HCT116 (cell line): Measurements from ENCODE around the gene RAPGEF1. TPM values are rescaled to one million over a fixed set of nuclear protein-coding genes. Genes with fewer than 3 reads are reported as not detected.

ENCODE experiments used
- ATAC-seq: fragments of 200-7000 bp; cut with Tn5 transposase; 2 replicates; pipeline ENCODE4 v1.9.1; 2020; ENCODE audit warnings: mild to moderate bottlenecking, moderate library complexity
- BruUV-seq: library from RNA; stranded (reverse); fragments of 400-500 nt; replicated peaks from 2 replicates; lab custom pipeline; 2021; lab: Mats Ljungman, UMichigan
- CTCF ChIA-PET: fragments of 300-600 bp; sonication (Branson Sonifier 250); formaldehyde crosslinking; loops from one replicate; lab custom pipeline; 2021; ENCODE audit warnings: antibody characterized with exemption; lab: Charles Lee
- POLR2A ChIA-PET: fragments of 300-600, 350-600 bp; sonication (Branson Sonifier 250); formaldehyde crosslinking; loops from one replicate; lab custom pipeline; 2021; ENCODE audit warnings: antibody characterized with exemption; lab: Charles Lee
- RAD21 ChIA-PET, 2 experiments: fragments of 300-600 bp; sonication (Branson Sonifier 250); formaldehyde crosslinking; loops; one replicate each; lab custom pipeline; 2023; ENCODE audit warnings: low total read pairs in 2 of 2; ENCODE audit not compliant: uncharacterized antibody in 2 of 2, unreplicated experiment in 2 of 2, low non-redundant PET in 1 of 2; lab: Charles Lee
- DNase-seq: peaks from one replicate; pipeline ENCODE4 v3.0.0-alpha.2; 2010; ENCODE audit warnings: low read depth, low spot score
- H2AFZ ChIP-seq: fragments of 200-600 bp; shearing (Covaris generic), sonication (generic); 2 replicates; pipeline ENCODE4 v1.6.1; 2017; ENCODE audit warnings: low read depth, mixed run types, mixed read lengths, antibody characterized with exemption, low read length; ENCODE audit not compliant: poor library complexity, severe bottlenecking
- H3K27ac ChIP-seq: 2 replicates; pipeline ENCODE4 v1.5.1; 2012; ENCODE audit warnings: low read depth, low read length
- H3K27me3 ChIP-seq: fragments of 200-600 bp; sonication (generic); 2 replicates; pipeline ENCODE4 v1.6.1; 2016; ENCODE audit warnings: mixed run types, low read length, mixed read lengths; ENCODE audit not compliant: insufficient read depth
- H3K36me3 ChIP-seq, 2 experiments: fragments of 200-500 bp in 1 of 2; fragments of 200-600 bp in 1 of 2; sonication (Bioruptor generic) in 1 of 2; sonication (generic) in 1 of 2; 2 replicates each; pipeline versions ENCODE4 v1.5.1 to v1.6.1; 2014 to 2016; ENCODE audit warnings: low read length in 2 of 2, inconsistent platforms in 1 of 2, mixed read lengths in 1 of 2, mixed run types in 1 of 2; ENCODE audit not compliant: insufficient read depth in 2 of 2, control insufficient read depth in 1 of 2
- H3K4me1 ChIP-seq, 2 experiments: fragments of 200-600 bp in 1 of 2; sonication (generic) in 1 of 2; 2 replicates each; pipeline versions ENCODE4 v1.5.1 to v1.6.1; 2012 to 2017; ENCODE audit warnings: low read length in 2 of 2, inconsistent platforms in 1 of 2, mild to moderate bottlenecking in 1 of 2, mixed read lengths in 1 of 2, mixed run types in 1 of 2, moderate library complexity in 1 of 2; ENCODE audit not compliant: insufficient read depth in 2 of 2, control insufficient read depth in 1 of 2
- H3K4me2 ChIP-seq: fragments of 200-600 bp; sonication (generic); 2 replicates; pipeline ENCODE4 v1.6.1; 2017; ENCODE audit warnings: mixed run types, low read length, mixed read lengths
- H3K4me3 ChIP-seq, 2 experiments: fragments of 200-600 bp in 1 of 2; sonication (generic) in 1 of 2; replicated peaks in 1 of 2; 2 replicates each; pipeline ENCODE4 v1.5.1; 2011 to 2016; ENCODE audit warnings: low read length in 2 of 2, control low read depth in 1 of 2, low read depth in 1 of 2, mild to moderate bottlenecking in 1 of 2, mixed read lengths in 1 of 2, mixed run types in 1 of 2
- H3K79me2 ChIP-seq: fragments of 200-600 bp; sonication (generic); 2 replicates; pipeline ENCODE4 v1.6.1; 2017; ENCODE audit warnings: mild to moderate bottlenecking, mixed run types, low read length, moderate library complexity, mixed read lengths; ENCODE audit not compliant: insufficient read depth
- H3K9ac ChIP-seq: fragments of 200-600 bp; sonication (generic); 2 replicates; pipeline ENCODE4 v1.6.1; 2016; ENCODE audit warnings: low read length, mixed read lengths
- H3K9me2 ChIP-seq: fragments of 200-600 bp; sonication (generic), shearing (Covaris generic); 2 replicates; pipeline ENCODE4 v1.6.1; 2017; ENCODE audit warnings: mixed run types, mild to moderate bottlenecking, moderate library complexity; ENCODE audit not compliant: insufficient read depth
- H3K9me3 ChIP-seq, 2 experiments: fragments of 200-500 bp in 1 of 2; fragments of 200-600 bp in 1 of 2; sonication (Bioruptor generic) in 1 of 2; sonication (generic) in 1 of 2; 2 replicates each; pipeline ENCODE4 v1.6.1; 2014 to 2017; ENCODE audit warnings: low read length in 2 of 2, mixed read lengths in 2 of 2, inconsistent platforms in 1 of 2, low read depth in 1 of 2, mild to moderate bottlenecking in 1 of 2, mixed run types in 1 of 2, moderate library complexity in 1 of 2; ENCODE audit not compliant: control insufficient read depth in 1 of 2, insufficient read depth in 1 of 2
- H4K20me1 ChIP-seq: fragments of 200-600 bp; sonication (generic), shearing (Covaris generic); 2 replicates; pipeline ENCODE4 v1.6.1; 2017; ENCODE audit warnings: mixed run types, mild to moderate bottlenecking, moderate library complexity; ENCODE audit not compliant: insufficient read depth
- EZH2phosphoT487 ChIP-seq: fragments of 200-600 bp; IDR thresholded peaks from 2 replicates; pipeline ENCODE4 v1.6.1; 2018; ENCODE audit warnings: antibody characterized with exemption, borderline replicate concordance
- JUND ChIP-seq: IDR thresholded peaks from 2 replicates; pipeline ENCODE4 v1.6.1; 2012
- POLR2AphosphoS5 ChIP-seq: IDR thresholded peaks from 2 replicates; pipeline ENCODE4 v1.6.1; 2011; ENCODE audit warnings: mild to moderate bottlenecking, low read depth, low read length, moderate library complexity
- TCF7L2 ChIP-seq: IDR thresholded peaks from 2 replicates; pipeline ENCODE4 v1.7.0; 2011; ENCODE audit warnings: borderline replicate concordance, inconsistent platforms; ENCODE audit not compliant: insufficient read depth, insufficient read length; ENCODE audit errors: extremely low read depth
- ZNF274 ChIP-seq: fragments of 200-500 bp; sonication (Bioruptor generic); IDR thresholded peaks from 2 replicates; pipeline ENCODE4 v1.6.1; 2014; ENCODE audit warnings: mild to moderate bottlenecking, low read depth, low read length, inconsistent platforms
- intact Hi-C: fragments of 100-400 bp; cut with micrococcal nuclease; formaldehyde crosslinking; loops from 2 replicates; pipeline ENCODE4 v1.10.0; 2022
- total RNA-seq: library from RNA; stranded (reverse); gene quantifications from one replicate; pipeline ENCODE4 v1.2.1, GENCODE V29; 2021; ENCODE audit not compliant: unreplicated experiment
- TF ChIP-seq, protein P1 (sequence below): IDR thresholded peaks from 2 replicates; pipeline ENCODE4 v1.6.1; 2012; ENCODE audit warnings: low read depth

Gene RAPGEF1
- total RNA-seq, 1 experiment from 2014 or later, result 43.0 TPM

DNA sequence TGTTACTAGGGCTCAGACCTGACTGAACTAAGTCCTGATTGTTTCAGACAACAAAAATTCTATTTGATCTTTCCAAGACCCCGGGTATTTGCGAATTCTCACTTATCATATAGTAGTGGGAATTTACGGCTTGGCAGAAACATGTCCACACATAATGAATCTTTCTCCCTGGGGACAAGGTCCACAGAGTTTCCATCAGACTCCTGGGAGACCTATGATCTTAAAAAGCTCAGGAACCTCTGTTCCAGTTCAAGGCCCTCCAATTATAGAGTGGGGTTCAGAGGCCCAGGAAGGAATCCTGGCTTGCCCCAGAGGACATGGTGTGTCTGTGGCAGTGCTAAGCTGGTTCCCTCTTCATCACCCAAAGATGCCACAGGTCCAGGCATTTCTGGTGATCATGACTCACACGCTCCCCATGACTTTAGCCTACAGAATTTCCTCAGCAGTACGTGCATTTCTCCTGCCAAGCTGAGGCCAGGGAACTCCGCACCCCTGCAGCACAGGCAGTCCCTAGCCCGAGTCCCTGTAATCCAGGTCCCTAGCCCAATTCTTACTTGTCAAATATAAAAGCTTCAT lies 12.6 kb downstream of the RAPGEF1 start:
- Histone ChIP-seq H3K27ac (no peak overlapping the region), H4K20me1 (no peaks in the 10 kb centered on the region), H3K4me1 (peaks cover 3 to 15% of the 10 kb centered on the region in 2 experiments; a peak in 3 of 4 replicates), H3K4me3 (no peak overlapping the region)
- intact Hi-C loops, result no loop called here
- TF ChIP-seq, protein P1, sequence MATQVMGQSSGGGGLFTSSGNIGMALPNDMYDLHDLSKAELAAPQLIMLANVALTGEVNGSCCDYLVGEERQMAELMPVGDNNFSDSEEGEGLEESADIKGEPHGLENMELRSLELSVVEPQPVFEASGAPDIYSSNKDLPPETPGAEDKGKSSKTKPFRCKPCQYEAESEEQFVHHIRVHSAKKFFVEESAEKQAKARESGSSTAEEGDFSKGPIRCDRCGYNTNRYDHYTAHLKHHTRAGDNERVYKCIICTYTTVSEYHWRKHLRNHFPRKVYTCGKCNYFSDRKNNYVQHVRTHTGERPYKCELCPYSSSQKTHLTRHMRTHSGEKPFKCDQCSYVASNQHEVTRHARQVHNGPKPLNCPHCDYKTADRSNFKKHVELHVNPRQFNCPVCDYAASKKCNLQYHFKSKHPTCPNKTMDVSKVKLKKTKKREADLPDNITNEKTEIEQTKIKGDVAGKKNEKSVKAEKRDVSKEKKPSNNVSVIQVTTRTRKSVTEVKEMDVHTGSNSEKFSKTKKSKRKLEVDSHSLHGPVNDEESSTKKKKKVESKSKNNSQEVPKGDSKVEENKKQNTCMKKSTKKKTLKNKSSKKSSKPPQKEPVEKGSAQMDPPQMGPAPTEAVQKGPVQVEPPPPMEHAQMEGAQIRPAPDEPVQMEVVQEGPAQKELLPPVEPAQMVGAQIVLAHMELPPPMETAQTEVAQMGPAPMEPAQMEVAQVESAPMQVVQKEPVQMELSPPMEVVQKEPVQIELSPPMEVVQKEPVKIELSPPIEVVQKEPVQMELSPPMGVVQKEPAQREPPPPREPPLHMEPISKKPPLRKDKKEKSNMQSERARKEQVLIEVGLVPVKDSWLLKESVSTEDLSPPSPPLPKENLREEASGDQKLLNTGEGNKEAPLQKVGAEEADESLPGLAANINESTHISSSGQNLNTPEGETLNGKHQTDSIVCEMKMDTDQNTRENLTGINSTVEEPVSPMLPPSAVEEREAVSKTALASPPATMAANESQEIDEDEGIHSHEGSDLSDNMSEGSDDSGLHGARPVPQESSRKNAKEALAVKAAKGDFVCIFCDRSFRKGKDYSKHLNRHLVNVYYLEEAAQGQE, result no peak
- TF ChIP-seq ZNF274, result no peak
- TF ChIP-seq, all 23 proteins: peak for 0
- ATAC-seq, result peak; percentile 34; the same call in 1 of the 2 replicates
- Histone ChIP-seq H3K79me2 (peaks cover 70% of the 10 kb centered on the region), H3K36me3 (no peaks in the 10 kb centered on the region), H3K9me2 (no peaks in the 10 kb centered on the region), H3K9me3 (no peaks in the 10 kb centered on the region), H3K4me2 (no peak overlapping the region; the same call in 1 of the 2 replicates), H3K27me3 (no peaks in the 10 kb centered on the region), H3K9ac (no peak overlapping the region), H2AFZ (no peak overlapping the region)
- ChIA-PET RAD21 (no interaction called here), CTCF (no interaction called here), POLR2A (no interaction called here)
- no peak for DNase-seq
- BruUV-seq, result no TSS peak

- TF ChIP-seq EZH2phosphoT487 (no peak), JUND (no peak), POLR2AphosphoS5 (no peak), TCF7L2 (no peak)
- TF ChIP-seq, all 23 proteins: peak for 0
- Histone ChIP-seq H3K27ac (no peak overlapping the region), H3K9ac (no peak overlapping the region), H4K20me1 (no peaks in the 10 kb centered on the region), H3K9me3 (no peaks in the 10 kb centered on the region), H3K27me3 (no peaks in the 10 kb centered on the region), H2AFZ (no peak overlapping the region), H3K4me1 (peaks cover 3 to 15% of the 10 kb centered on the region in 2 experiments; a peak in 3 of 4 replicates), H3K79me2 (peaks cover 56% of the 10 kb centered on the region), H3K4me3 (no peak overlapping the region), H3K9me2 (no peaks in the 10 kb centered on the region), H3K36me3 (no peaks in the 10 kb centered on the region), H3K4me2 (no peak overlapping the region)
- ChIA-PET CTCF (no interaction called here), POLR2A (no interaction called here), RAD21 (no interaction called here)
- ATAC-seq, result no peak
- intact Hi-C loops, result no loop called here
- no peak for DNase-seq
- BruUV-seq, result no TSS peak
Observed at GRCh38 chr9:131724683-131725082, 15.2 kb downstream of the RAPGEF1 start.
